Adrenal gland (tissue), 12 donors: ENCODE data around the gene ELMO3. TPM values are rescaled to one million over a fixed set of nuclear protein-coding genes. Genes with fewer than 3 reads are reported as not detected.

Experiments used
- DNase-seq, 7 donors: peaks; one replicate each; pipeline ENCODE4 v3.0.0-alpha.2; 2019 to 2020
- H3K27ac ChIP-seq, 5 donors: fragments of 200-600 bp; sonication (generic) in 4 of 5; 1 replicate in 3 of 5; 2 replicates in 2 of 5; pipeline versions ENCODE4 v1.5.1 to v1.8.0; 2016 to 2020; ENCODE audit warnings: mild to moderate bottlenecking in 1 of 5
- H3K27me3 ChIP-seq: fragments of 200-600 bp; 2 replicates; pipeline ENCODE4 v1.8.0; 2021
- H3K36me3 ChIP-seq, 2 donors: fragments of 200-600 bp; replicated peaks in 1 of 2; 1 replicate in 1 of 2; 2 replicates in 1 of 2; pipeline versions ENCODE4 v1.5.1 to v1.8.0; 2018 to 2022
- H3K4me1 ChIP-seq, 2 donors: fragments of 200-600 bp; replicated peaks in 1 of 2; 1 replicate in 1 of 2; 2 replicates in 1 of 2; pipeline versions ENCODE4 v1.5.1 to v1.8.0; 2018 to 2021
- H3K4me3 ChIP-seq, 4 donors: fragments of 200-600 bp; sonication (generic) in 3 of 4; one replicate each; pipeline ENCODE4 v1.5.1; 2016 to 2018
- H3K9me3 ChIP-seq, 3 donors: fragments of 200-600 bp; sonication (generic) in 1 of 3; replicated peaks in 1 of 3; 1 replicate in 2 of 3; 2 replicates in 1 of 3; pipeline versions ENCODE4 v1.5.1 to v1.8.0; 2016 to 2021
- CTCF ChIP-seq, 6 experiments: fragments of 450-650 bp in 4 of 6; fragments of 200-600 bp in 2 of 6; sonication (generic) in 1 of 6; IDR thresholded peaks; 1 replicate in 5 of 6; 2 replicates in 1 of 6; pipeline versions ENCODE4 v1.5.1 to v1.8.0; 2016 to 2021; ENCODE audit warnings: antibody characterized with exemption in 6 of 6, mild to moderate bottlenecking in 2 of 6, moderate library complexity in 1 of 6
- POLR2A ChIP-seq, 2 donors: fragments of 450-650 bp; IDR thresholded peaks; one replicate each; pipeline ENCODE4 v1.6.1; 2017; ENCODE audit warnings: antibody characterized with exemption in 2 of 2, mild to moderate bottlenecking in 2 of 2, moderate library complexity in 1 of 2
- WGBS, 4 donors: extraction: QIAGEN DNeasy Blood & Tissue Kit in 2 of 4; methylation state at CpG; one replicate each; pipeline versions ENCODE4 v1.1.5 to v1.1.7; 2013 to 2017; 5-methylcytosine and 5-hydroxymethylcytosine counted together
- intact Hi-C, 2 donors: fragments of 100-400 bp; cut with DNase I; formaldehyde crosslinking; loops; one replicate each; pipeline versions ENCODE4 v1.14.1 to v1.15.0; 2022 to 2023
- polyA plus RNA-seq, 3 donors: library from polyadenylated mRNA; stranded (reverse); fragments of 200-250 nt in 2 of 3; fragments of 350-450 nt in 1 of 3; fragmentation: Illumina TruSeq in 1 of 3; extraction: RNeasy Lipid Tissue Mini Kit (QIAGEN cat#74804) in 1 of 3; gene quantifications; one replicate each; pipeline ENCODE4 v1.2.3, GENCODE V29; 2013 to 2014
- total RNA-seq, 9 donors: library from RNA; depleted of rRNA in 4 of 9; stranded (reverse); fragments of >200 nt in 4 of 9; fragments of 120-200 nt in 1 of 9; fragmentation: NEBNext Ultra II Directional in 1 of 9; extraction: Animal tissue kit (Norgen Biotek cat#: 25700) in 1 of 9; gene quantifications; one replicate each; pipeline versions ENCODE4 v1.1.0 to v1.2.4, GENCODE V29; 2013 to 2023
- donor health status: healthy with polysubstance abuse.
- donor health status: Bipolar disorder and iron deficiency.
- donor health status: DM: yes; HTN: yes; CAD: no.
- donor health status: DM: no; HTN: no; CAD: no.
- donor health status: DM: no; HTN: no; CAD: no.
- donor health status: DM: yes; HTN: yes; CAD: no.

The ELMO3 gene
- total and polyA plus RNA-seq, 12 donors, result 0.18 to 7.0 (median 1.8) TPM

GRCh38 chr16:67204076-67204475, 5.1 kb downstream of the ELMO3 start:
- TF ChIP-seq CTCF (IDR thresholded peaks at IDR 0.05), result no peak
- TF ChIP-seq POLR2A (IDR thresholded peaks at IDR 0.05), result no peak
- Histone ChIP-seq H3K4me1 (peaks cover 11 to 14% of the 10 kb centered on the region in 2 donors), H3K36me3 (peaks cover 0 to 17% of the 10 kb centered on the region in 2 donors), H3K27me3 (no peaks in the 10 kb centered on the region), H3K4me3 (no peak overlapping the region), H3K9me3 (no peaks in the 10 kb centered on the region), H3K27ac (no peak overlapping the region)
- intact Hi-C loops, result no loop called here
- no peak for DNase-seq
- WGBS, 4 donors, result 84 to 100% (median 99%) methylated on average over 1 to 4 of the region's 4 CpGs

- no peak for TF ChIP-seq POLR2A (IDR thresholded peaks at IDR 0.05)
- TF ChIP-seq CTCF (IDR thresholded peaks at IDR 0.05), result no peak
Observed at GRCh38 chr16:67206129-67206837, 7.4 kb downstream of the ELMO3 start.

GRCh38 chr16:67206838-67207248, 7.9 kb downstream of the ELMO3 start:
- H3K36me3 ChIP-seq, result peaks cover 0 to 13% of the 10 kb centered on the region in 2 donors
- H3K27me3 ChIP-seq, result no peaks in the 10 kb centered on the region
- H3K4me3 ChIP-seq, result no peak overlapping the region
- WGBS, 4 donors, result 80 to 100% (median 88%) methylated on average over 1 to 3 of the region's 3 CpGs
- TF ChIP-seq CTCF (IDR thresholded peaks at IDR 0.05), result no peak
- TF ChIP-seq POLR2A (IDR thresholded peaks at IDR 0.05), result no peak
- peaks cover 11 to 12% of the 10 kb centered on the region in 2 donors for H3K4me1 ChIP-seq
- intact Hi-C loops, result no loop called here
- peak overlapping the region in 2 of 5 donors; percentile 34 to 75 for H3K27ac ChIP-seq
- no peaks in the 10 kb centered on the region for H3K9me3 ChIP-seq
- no peak for DNase-seq

More at GRCh38 chr16:67206129-67206837, 7.4 kb downstream of the ELMO3 start:
- WGBS, 4 donors, result 93 to 96% (median 94%) methylated on average over 8 of the region's 8 CpGs
- no peak for DNase-seq
- intact Hi-C loops, result no loop called here
- no peak overlapping the region for H3K4me3 ChIP-seq
- H3K9me3 ChIP-seq, result no peaks in the 10 kb centered on the region
- H3K4me1 ChIP-seq, result peaks cover 11 to 12% of the 10 kb centered on the region in 2 donors
- H3K36me3 ChIP-seq, result peaks cover 0 to 16% of the 10 kb centered on the region in 2 donors
- H3K27me3 ChIP-seq, result no peaks in the 10 kb centered on the region
- peak overlapping the region in 1 of 5 donors; percentile 75 for H3K27ac ChIP-seq

- H3K27me3 ChIP-seq, result no peaks in the 10 kb centered on the region
- H3K4me1 ChIP-seq, result peaks cover 11 to 12% of the 10 kb centered on the region in 2 donors
- TF ChIP-seq CTCF (IDR thresholded peaks at IDR 0.05) (no peak), POLR2A (IDR thresholded peaks at IDR 0.05) (no peak)
- DNase-seq, result peak in 6 of 7 donors; percentile 76 to 88 (median 80)
- peak overlapping the region in 2 of 5 donors; percentile 34 to 75 for H3K27ac ChIP-seq
- intact Hi-C loops, result no loop called here
- 49 to 55% (median 52%) methylated on average over 6 to 21 of the region's 21 CpGs; no CpG with 5 or more reads in 1 of the 4 donors for WGBS, 4 donors
- no peaks in the 10 kb centered on the region for H3K9me3 ChIP-seq
- no peak overlapping the region for H3K4me3 ChIP-seq
- peaks cover 0 to 7% of the 10 kb centered on the region in 2 donors for H3K36me3 ChIP-seq
Observed at GRCh38 chr16:67207249-67208091, 8.5 kb downstream of the ELMO3 start.
